Measurements from ENCODE around the gene KRTAP5-10.
"Not testable (repeated sequence)": the region's sequence is repeated elsewhere in the genome, so short reads cannot be mapped to it uniquely, and the experiment has no call there.

The KRTAP5-10 gene

GRCh38 chr11:71542879-71543777 is 22.2 kb upstream of the KRTAP5-10 start:
- FAIRE-seq, result no peak

GRCh38 chr11:71543866-71544265 is 21.5 kb upstream of the KRTAP5-10 start:
- no peak for FAIRE-seq

DNA sequence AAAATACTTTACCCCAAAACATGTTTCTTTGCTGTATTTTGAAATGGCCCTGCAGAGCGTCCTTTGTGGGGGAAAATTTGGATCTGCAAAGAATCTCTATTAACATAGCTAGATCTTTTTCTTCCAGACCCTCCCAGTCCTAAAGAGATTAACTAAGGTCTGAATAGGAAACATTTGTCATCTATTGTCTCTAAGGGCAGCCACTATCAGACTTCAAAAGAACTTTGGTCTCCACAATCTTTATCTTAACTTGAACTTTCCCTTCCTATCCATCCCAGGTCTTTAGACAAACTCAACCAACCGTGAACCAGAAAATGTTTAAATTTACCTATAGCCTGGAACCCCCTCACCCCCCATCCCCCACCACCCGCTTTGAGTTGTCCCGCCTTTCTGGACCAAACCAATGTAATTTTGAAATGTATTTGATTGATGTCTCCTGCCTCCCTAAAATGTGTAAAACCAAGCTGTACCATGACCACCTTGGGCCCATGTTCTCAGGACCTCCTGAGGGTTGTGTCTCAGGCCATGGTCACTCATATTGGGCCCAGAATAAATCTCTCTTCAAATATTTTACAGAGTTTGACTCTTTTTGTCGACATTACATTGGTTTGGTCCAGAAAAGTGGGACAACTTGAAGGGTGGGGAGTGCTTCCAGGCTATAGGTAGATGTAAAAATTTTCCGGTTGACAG is 20.7 kb upstream of the KRTAP5-10 start:
- FAIRE-seq, result no peak

- no peak for FAIRE-seq
These were observed 19.9 kb upstream of the KRTAP5-10 start for GRCh38 chr11:71545405-71545966.

GRCh38 chr11:71548120-71548519 is 17.2 kb upstream of the KRTAP5-10 start, which contains the start of gene KRTAP5-9:
Gene KRTAP5-9, plus strand, starts transcription at chr11:71548420. Its CDS starts 238 bp downstream, at chr11:71548658.
- no peak for FAIRE-seq

- FAIRE-seq, result no peak
These were observed 16.6 kb upstream of the KRTAP5-10 start for GRCh38 chr11:71548716-71549151.

- FAIRE-seq, result no peak
These were observed 13.7 kb upstream of the KRTAP5-10 start for GRCh38 chr11:71551711-71552110.

GRCh38 chr11:71554996-71555395 is 10.4 kb upstream of the KRTAP5-10 start:
- no peak for FAIRE-seq

- no peak for FAIRE-seq
These were observed 9.9 kb upstream of the KRTAP5-10 start for GRCh38 chr11:71555508-71555907.

DNA sequence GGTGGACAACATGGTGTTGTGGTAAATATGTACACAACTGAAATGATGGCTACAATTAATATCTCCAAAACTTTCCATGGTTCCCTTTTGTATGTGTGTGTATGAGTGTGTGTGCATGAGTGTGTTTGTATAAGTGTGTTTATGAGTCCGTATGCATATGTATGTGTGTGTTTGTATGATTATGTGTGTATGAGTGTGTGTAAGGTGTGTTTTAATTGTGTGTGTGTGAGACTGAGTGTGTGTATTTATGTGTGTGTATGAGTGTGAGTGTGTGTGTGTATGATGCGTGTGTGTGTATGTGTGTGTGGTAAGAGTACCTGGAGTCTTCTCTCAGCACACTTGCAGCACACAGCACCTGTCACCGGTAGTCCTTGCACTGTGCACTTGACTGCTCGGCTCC is 9.3 kb upstream of the KRTAP5-10 start:
- FAIRE-seq, result no peak

DNA sequence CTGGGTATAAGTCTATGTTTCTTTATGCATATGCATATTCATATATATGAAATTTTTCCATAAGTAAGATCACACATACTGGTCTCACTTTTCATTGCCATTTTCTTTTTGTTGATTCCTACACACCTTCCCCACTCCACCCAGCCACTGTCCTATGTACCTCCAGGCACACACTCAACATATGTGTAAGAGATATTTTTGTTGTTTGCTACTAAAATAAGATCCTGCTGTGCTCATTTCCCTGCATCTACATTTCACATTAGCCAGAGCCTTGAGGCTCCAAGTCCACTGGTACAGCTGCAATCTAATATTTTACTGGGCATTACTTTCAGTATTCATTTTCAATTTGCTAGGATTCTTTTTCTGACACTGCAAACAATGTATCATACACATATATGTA is 8.1 kb upstream of the KRTAP5-10 start:
- no peak for FAIRE-seq

DNA sequence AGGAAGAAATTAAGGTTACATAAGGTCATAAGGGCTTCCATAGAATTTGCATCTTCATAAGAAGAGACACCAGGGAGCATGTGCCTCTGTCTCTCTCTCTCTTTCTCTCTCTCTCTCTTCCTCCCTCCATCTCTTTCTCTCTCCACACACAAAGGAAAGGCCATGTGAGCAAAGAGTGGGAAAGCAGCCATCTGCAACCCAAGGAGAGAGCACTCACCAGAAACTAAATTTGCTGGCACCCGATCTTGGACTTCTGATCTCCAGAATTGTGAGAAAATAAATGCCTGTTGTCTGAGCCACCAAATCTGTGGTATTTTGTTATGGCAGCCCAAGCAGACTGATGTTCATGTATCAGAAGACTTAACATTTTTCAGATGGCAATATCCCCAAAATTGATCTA is 6.4 kb upstream of the KRTAP5-10 start:
- no peak for FAIRE-seq

GRCh38 chr11:71562120-71562519 is 3.2 kb upstream of the KRTAP5-10 start:
- no peak for FAIRE-seq

- no peak for FAIRE-seq
These were observed 2.0 kb upstream of the KRTAP5-10 start for GRCh38 chr11:71563406-71563805.

GRCh38 chr11:71564430-71564829 is 933 bp upstream of the KRTAP5-10 start:
- no peak for FAIRE-seq

- no peak for FAIRE-seq
These were observed 788 bp downstream of the KRTAP5-10 start for GRCh38 chr11:71566081-71566620.

- not testable (repeated sequence) for FAIRE-seq
These were observed 1.6 kb downstream of the KRTAP5-10 start for GRCh38 chr11:71566626-71567599.

- not testable (repeated sequence) for FAIRE-seq
These were observed 2.3 kb downstream of the KRTAP5-10 start for GRCh38 chr11:71567633-71568032.

DNA sequence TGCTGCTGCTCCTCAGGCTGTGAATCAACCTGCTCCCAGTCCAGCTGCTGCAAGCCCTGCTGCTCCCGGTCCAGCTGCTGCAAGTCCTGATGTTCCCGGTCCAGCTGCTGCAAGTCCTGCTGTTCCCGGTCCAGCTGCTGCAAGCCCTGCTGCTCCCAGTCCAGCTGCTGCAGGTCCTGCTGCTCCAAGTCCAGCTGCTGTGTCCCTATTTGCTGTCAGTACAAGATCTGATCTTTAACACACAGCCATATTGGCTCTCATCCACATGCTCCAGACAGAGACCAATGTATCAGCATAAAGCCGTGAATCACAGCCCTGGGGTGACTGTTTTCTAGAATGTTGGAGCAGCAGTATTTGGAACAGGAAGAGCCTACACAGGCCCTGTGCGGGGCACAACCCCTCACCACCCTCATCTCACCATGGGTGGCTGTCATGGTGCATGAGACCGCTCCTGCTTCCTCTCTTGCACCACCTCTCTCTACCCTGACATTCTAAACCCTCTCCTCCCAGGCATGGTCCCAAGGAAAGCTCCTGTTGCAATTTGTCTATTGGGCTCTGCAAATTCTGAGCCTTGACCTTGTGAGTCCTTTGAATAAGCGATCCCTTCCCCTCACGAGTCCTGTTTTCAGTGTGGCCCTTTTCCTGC is 3.5 kb downstream of the KRTAP5-10 start:
- FAIRE-seq, result no peak

GRCh38 chr11:71571101-71571850 is 5.9 kb downstream of the KRTAP5-10 start:
- FAIRE-seq, result not testable (repeated sequence)

GRCh38 chr11:71572811-71573210 is 7.4 kb downstream of the KRTAP5-10 start:
- no peak for FAIRE-seq
